ENCODE data around the gene ENTHD1.

Gene ENTHD1

GRCh38 chr22:39833093-39833492, 60.5 kb downstream of the ENTHD1 start:
- H3K4me3 ChIP-seq (ENCODE audit: low read depth, low read length): no peak overlapping the region
- no peak for DNase-seq (ENCODE audit: low read depth)
- no peak for TF ChIP-seq CTCF (IDR thresholded peaks at IDR 0.05; ENCODE audit: control insufficient read depth, extremely low read depth, insufficient read depth)

- DNase-seq (ENCODE audit: low read depth): no peak
- H3K4me3 ChIP-seq (ENCODE audit: low read depth, low read length): no peak overlapping the region
- TF ChIP-seq CTCF (IDR thresholded peaks at IDR 0.05; ENCODE audit: control insufficient read depth, extremely low read depth, insufficient read depth): no peak
These were observed 60.9 kb downstream of the ENTHD1 start for GRCh38 chr22:39832627-39833074.

- DNase-seq (ENCODE audit: low read depth): no peak
- H3K4me3 ChIP-seq (ENCODE audit: low read depth, low read length): no peak overlapping the region
- TF ChIP-seq CTCF (IDR thresholded peaks at IDR 0.05; ENCODE audit: control insufficient read depth, extremely low read depth, insufficient read depth): no peak
These were observed 67.9 kb downstream of the ENTHD1 start for GRCh38 chr22:39825661-39826102.

GRCh38 chr22:39821008-39821407, 72.6 kb downstream of the ENTHD1 start:
- no peak for DNase-seq (ENCODE audit: low read depth)
- H3K4me3 ChIP-seq (ENCODE audit: low read depth, low read length): no peak overlapping the region
- no peak for TF ChIP-seq CTCF (IDR thresholded peaks at IDR 0.05; ENCODE audit: control insufficient read depth, extremely low read depth, insufficient read depth)

- H3K4me3 ChIP-seq (ENCODE audit: low read depth, low read length): no peak overlapping the region
- no peak for DNase-seq (ENCODE audit: low read depth)
- no peak for TF ChIP-seq CTCF (IDR thresholded peaks at IDR 0.05; ENCODE audit: control insufficient read depth, extremely low read depth, insufficient read depth)
These were observed 73.3 kb downstream of the ENTHD1 start for GRCh38 chr22:39820256-39820655.

- DNase-seq (ENCODE audit: low read depth): no peak
- TF ChIP-seq CTCF (IDR thresholded peaks at IDR 0.05; ENCODE audit: control insufficient read depth, extremely low read depth, insufficient read depth): no peak
- H3K4me3 ChIP-seq (ENCODE audit: low read depth, low read length): no peak overlapping the region
These were observed 74.1 kb downstream of the ENTHD1 start for GRCh38 chr22:39819429-39819828.

- TF ChIP-seq CTCF (IDR thresholded peaks at IDR 0.05; ENCODE audit: control insufficient read depth, extremely low read depth, insufficient read depth): no peak
- H3K4me3 ChIP-seq (ENCODE audit: low read depth, low read length): no peak overlapping the region
- DNase-seq (ENCODE audit: low read depth): no peak
These were observed 75.5 kb downstream of the ENTHD1 start for GRCh38 chr22:39818094-39818493.
